Measurements from ENCODE around the gene MAPK8IP3. TPM values are rescaled to one million over a fixed set of nuclear protein-coding genes. Genes with fewer than 3 reads are reported as not detected.
A peak's percentile ranks its signal among the peaks of the same experiment; 100 is the strongest.

The MAPK8IP3 gene
- total RNA-seq, 1 donor from 2014 or later: 40.0 TPM

DNA sequence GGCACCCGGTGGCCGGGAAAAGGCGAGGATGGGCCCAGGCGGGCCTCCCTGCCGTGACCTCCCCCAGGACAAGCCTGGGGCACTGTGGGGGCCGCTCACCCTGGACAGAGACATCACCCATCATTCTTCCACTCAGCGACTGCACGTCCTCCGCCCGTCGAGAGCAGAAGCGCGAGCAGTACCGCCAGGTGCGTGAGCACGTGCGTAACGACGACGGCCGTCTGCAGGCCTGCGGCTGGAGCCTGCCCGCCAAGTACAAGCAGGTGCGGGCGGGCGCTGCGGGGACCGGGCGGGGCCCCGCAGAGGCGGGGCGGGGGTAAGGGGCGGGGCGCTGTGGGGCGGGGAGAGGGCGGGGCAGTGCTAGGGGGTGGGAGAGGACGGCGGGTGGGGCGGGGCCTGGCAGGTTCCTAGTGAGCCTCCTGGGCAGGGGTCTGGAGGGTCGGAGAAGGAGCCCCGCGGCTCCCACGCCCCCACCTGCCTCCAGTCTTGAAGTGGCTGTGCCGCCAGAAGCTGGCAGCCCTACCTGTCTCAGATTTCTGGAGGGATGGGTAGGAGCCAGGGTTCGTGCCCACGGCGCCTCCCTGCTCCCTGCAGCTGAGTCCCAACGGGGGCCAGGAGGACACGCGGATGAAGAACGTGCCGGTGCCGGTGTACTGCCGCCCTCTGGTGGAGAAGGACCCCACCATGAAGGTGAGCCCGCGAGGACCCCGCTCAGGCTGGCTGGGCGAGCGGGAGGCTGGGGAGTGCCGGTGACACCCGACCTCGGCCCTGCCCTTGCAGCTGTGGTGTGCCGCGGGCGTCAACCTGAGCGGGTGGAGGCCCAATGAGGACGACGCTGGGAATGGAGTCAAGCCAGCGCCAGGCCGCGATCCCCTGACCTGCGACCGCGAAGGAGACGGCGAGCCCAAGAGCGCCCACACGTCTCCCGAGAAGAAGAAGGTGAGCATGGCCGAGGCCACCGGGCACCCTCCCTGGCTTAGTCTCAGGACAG is 57.8 kb downstream of the MAPK8IP3 start:
- no peak for DNase-seq (ENCODE audit: low read depth)

DNA sequence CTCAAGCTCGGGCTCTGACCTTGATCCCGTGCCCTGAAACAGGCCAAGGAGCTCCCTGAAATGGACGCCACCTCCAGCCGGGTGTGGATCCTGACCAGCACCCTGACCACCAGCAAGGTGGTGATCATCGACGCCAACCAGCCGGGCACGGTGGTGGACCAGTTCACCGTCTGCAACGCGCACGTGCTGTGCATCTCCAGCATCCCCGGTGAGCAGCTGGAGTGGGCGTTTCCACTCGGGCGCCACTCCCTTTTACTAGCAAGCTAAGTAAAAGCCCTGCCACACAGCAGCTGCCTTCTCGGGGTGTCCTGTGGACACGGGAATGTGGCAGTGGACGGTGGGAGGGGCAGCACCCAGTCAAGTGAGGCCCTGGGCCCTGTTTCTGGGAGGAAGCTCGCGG is 59.0 kb downstream of the MAPK8IP3 start:
- no peak for DNase-seq (ENCODE audit: low read depth)

DNA sequence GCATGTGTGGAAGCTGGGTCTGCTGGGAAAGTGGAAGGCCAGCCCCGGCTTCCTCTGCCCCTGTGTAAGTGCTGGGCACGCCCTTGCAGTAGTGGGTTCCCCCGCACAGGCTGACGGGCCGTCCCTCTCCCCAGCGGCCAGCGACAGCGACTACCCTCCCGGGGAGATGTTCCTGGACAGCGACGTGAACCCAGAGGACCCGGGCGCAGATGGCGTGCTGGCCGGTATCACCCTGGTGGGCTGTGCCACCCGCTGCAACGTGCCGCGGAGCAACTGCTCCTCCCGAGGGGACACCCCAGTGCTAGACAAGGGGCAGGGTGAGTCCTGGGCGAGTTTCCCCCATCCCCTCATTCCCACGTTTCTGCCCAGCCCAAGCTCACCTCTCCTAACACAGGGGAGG is 59.8 kb downstream of the MAPK8IP3 start:
- DNase-seq (ENCODE audit: low read depth): no peak

DNA sequence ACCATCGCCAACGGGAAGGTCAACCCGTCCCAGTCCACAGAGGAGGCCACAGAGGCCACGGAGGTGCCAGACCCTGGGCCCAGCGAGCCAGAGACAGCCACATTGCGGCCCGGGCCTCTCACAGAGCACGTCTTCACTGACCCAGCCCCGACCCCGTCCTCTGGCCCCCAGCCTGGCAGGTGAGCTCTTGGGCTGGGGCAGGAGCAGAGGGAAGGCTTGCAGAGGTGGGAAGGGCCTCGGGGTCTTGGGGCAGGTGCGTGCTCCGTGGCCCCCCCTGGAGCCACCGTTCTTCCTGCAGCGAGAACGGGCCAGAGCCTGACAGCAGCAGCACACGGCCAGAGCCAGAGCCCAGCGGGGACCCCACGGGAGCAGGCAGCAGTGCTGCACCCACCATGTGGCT is 60.2 kb downstream of the MAPK8IP3 start:
- DNase-seq (ENCODE audit: low read depth): no peak

DNA sequence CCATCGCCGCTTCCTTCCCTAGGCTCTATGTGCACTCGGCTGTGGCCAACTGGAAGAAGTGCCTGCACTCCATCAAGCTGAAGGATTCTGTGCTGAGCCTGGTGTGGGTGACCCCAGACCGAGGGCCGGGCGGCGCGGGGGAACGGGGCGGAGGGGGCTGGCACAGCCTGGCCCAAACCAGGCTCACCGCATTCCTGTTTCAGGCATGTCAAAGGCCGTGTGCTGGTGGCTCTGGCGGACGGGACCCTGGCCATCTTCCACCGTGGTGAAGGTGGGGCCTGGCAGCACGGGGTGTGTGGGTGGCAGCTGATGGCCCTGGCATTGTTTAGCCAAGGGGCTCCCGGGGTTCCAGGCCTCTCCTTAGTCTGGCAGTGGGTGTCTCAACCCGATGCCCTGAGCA is 60.7 kb downstream of the MAPK8IP3 start:
- DNase-seq (ENCODE audit: low read depth): no peak

DNA sequence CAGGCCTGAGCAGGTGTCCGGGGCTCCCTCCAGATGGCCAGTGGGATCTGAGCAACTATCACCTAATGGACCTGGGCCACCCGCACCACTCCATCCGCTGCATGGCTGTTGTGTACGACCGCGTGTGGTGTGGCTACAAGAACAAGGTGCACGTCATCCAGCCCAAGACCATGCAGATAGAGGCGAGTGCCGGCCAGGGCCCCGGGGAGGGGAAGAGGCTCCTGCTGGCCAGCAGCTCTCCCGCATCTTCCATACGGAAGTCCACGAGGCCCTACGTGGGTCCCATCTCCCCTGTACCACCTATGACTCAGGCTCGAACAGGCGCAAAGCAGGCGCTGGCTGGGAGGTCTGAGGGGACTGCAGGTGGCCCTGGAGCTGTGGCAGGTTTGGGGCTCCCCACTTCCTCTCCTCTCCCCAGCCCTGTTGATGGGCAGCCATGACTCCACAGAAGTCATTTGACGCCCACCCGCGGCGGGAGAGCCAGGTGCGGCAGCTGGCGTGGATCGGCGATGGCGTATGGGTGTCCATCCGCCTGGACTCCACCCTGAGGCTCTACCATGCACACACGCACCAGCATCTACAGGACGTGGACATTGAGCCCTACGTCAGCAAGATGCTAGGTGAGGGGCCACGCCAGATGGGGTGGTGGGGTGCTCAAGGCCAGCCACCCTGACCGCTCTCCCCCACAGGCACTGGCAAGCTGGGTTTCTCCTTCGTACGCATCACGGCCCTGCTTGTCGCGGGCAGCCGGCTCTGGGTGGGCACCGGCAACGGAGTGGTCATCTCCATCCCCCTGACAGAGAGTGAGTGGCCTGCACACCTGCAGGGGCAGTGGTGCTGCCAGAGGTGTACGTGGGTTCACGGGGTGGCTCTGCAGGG is 61.4 kb downstream of the MAPK8IP3 start:
- no peak for DNase-seq (ENCODE audit: low read depth)

DNA sequence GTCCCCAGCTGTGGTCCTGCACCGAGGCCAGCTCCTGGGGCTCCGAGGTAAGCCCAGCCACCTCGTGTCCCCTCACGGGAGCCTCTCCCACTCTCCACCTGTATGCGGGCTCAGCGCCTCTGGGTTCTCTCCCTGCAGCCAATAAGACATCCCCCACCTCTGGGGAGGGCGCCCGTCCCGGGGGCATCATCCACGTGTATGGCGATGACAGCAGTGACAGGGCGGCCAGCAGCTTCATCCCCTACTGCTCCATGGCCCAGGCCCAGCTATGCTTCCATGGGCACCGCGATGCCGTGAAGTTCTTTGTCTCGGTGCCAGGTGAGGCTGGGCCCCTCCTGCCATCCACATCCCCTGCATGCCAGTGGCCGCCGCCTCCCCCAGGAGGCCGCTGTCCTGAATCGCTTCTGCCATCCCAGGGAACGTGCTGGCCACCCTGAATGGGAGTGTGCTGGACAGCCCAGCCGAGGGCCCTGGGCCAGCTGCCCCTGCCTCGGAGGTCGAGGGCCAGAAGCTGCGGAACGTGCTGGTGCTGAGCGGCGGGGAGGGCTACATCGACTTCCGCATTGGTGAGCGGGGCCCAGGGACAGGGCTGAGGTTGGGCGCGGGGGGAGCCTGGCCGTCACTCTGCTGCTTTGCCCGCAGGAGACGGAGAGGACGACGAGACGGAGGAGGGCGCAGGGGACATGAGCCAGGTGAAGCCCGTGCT is 62.2 kb downstream of the MAPK8IP3 start:
- DNase-seq (ENCODE audit: low read depth): no peak

DNA sequence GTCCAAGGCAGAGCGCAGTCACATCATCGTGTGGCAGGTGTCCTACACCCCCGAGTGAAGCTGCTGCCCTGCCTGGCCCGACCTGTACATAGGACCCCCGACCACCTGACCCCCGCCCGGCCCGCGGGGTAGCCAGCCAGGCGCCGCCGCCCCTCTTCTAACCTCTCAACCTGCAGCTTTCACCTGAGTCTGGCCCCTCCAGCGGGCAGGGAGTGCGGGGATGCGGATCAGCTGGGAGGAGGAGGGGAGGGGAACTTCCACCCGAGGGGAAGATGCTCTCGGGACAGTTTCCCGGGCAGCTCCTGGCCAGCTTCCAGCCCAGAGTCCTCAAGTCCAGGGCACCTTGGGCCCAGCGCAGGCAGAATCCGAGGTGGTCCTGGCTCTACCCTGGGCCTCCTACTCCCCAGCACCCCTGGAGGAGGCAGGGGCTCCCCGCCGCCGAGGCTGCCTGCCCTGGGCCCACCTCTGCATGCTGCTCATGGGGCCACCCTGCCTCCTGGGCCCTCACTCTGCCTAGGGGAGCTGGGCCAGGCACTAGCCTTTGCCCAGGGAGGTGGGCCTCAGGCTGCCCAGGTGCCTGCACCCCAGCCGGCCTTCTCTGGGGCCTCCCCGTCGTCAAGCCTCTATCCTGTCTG is 62.9 kb downstream of the MAPK8IP3 start:
- no peak for DNase-seq (ENCODE audit: low read depth)

DNA sequence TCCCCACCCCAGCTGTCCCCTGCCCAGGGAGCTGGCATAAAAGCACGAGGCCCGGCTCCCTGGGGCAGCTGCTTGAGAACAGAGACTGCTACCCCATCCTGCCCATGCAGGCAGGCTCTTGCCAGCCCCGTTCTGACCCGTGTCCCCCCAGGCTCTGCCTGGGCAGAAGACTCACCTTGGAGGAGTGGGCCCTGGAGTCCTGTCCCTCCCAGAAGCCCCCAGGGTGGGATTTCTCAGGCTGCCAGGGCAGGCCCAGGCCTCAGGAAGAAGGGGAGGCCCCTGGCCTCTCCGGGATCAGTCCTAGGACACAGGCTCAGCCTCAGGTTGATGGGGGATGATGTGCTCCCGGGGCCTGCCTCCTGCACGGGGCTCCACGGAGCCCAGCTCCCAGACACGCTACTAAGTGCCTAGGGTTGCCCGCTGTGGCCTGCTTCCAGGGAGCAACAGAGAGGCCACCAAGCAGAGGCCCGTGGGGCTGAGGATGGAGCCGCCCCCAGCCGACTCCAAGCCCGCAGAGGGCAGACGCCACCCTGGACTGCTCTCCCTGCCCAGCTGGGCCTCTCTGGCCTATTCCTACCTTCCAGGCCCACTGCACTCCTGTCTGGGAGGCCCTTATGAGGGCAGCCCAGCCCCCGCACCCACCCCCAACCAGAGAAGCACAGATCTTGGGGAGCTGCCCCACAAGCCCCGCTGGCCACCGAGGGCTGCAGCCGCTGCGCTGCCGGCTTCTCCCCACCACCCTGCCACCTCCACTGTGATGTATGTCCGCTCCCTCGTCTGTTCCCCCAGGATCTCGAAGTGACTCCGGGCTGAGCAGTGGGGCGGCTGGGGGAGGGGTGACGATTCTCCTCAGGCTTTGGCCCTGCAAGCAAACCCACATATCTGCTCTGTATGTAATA is 63.7 kb downstream of the MAPK8IP3 start:
- no peak for DNase-seq (ENCODE audit: low read depth)

DNA sequence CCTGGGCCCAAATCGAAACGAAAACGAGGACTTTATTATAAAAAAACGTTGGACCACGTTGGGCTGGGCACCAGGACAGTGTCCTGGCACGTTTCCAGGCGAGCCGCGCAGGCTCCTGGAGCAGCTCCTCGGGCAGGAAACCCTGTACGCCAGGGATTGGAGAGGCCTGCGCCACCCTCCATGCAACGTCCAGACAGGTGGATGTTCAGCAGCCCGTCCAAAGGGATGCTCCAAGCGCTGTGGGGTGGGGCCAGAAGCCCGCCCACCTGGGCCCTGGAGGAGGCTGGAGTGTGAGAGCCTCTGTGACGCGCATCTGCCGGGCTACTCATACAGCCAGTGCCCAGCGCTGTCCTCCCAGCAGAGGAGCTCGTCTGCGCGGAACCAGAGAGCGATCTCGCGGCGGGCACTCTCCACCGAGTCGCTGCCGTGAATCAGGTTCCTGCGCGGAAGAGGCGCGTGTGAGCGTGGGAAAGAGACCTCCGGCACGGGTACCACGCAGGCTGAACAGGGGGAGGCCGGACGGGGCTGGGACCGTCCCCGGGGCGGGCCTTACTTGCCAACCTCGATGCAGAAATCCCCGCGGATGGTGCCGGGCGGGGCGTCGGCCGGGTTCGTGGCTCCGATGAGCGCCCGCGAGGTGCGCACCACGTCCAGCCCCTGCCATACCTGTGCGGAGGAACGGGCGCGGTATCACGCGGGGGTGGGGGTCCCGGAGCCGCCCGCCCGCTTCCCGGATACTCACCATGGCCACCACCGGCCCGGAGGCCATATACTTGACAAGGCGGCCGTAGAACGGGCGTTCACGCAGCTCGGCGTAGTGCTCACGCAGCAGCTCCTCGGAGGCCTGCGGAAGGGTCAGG is 64.6 kb downstream of the MAPK8IP3 start:
- DNase-seq (ENCODE audit: low read depth): peak; percentile 23

DNA sequence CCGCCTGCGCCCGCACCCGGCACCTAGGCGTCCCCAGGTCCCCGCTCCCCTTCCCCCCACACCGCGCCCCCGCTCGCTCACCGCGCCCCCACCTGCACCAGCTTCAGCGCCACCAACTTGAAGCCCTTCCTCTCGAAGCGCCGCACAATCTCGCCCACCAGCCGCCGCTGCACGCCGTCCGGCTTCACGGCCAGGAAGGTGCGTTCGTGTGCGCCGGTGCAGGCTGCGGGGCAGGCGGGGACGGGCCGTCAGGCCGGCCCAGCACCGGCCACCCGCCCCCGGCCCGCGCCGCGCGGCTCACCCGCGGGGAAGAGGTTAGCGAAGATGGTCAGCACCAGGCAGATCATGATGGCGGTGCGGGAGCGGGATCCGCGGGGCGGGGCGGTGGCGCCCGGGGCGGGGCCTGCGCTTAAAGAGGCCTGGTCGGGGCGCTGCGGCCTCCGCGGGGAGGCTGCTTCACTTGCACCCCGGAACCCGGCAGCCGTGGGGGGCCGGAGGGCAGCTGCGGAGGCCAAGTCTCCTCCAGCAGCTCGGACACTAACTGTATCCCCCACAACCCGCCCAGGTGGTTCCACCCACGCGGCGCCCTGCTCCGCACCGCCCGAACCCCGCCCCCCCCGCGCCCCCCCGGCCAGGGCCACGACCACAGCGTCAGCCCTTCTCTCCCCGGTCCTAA is 65.3 kb downstream of the MAPK8IP3 start, which contains the start of gene NME3:
TSS of gene NME3 (minus strand) at position 356 of the 676 bp plus-strand sequence. CDS start at position 347, 9 bp downstream.
- DNase-seq (ENCODE audit: low read depth): no peak

DNA sequence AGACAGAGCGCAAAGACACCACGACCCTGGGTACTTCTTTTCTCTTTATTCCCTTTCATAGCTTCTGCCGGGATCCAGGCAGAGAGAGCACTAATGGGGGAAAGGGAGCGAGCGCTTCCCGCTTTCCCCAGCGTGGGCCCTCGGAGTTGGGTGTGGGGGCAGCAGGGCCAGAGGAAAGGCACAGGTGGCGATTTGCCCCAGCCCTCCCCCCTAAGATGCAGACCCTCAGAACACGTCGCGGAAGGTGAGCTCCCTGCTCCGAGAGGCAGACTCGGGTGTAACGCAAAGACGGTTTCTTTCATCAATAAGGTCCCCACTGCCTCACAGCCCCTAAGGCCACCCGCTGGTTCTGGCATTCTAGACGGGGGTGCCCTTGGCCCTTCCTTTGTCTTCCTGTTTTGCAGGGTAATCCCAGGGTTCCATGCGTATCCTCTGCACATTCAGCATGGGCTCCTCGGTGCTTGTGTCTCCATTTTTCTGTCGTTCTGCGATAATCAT is 65.9 kb downstream of the MAPK8IP3 start:
- no peak for DNase-seq (ENCODE audit: low read depth)

DNA sequence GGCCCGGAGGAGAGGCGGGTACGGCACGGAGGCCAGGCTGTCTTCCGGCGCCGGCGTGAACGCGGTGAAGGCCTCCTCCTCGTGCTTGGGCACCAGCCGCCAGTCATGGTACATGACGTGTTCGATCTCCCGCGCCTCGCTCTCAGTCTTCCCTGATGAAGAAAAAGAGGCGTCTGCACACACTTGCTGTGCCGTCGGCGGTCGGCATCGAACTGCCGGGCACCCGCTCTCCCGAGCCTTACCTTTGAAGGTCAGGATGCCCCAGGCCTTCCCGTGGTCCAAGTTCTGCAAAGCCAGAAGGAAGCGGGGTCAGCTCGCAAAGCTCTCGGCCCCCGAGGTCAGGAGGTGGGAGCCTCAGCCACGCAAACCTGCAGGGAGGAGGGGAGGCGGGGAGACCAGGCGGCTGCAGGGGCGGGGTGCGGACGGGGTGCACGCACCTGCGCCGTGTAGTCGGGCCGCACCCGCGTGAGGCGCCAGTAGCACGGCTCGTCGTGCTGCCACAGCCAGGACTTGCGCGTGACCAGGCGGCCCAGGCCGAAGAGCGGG is 66.4 kb downstream of the MAPK8IP3 start, which contains the start of gene EME2:
TSS of gene EME2 (plus strand) at position 449 of the 546 bp plus-strand sequence. CDS start 418 bp downstream, outside the sequence.
- no peak for DNase-seq (ENCODE audit: low read depth)

DNA sequence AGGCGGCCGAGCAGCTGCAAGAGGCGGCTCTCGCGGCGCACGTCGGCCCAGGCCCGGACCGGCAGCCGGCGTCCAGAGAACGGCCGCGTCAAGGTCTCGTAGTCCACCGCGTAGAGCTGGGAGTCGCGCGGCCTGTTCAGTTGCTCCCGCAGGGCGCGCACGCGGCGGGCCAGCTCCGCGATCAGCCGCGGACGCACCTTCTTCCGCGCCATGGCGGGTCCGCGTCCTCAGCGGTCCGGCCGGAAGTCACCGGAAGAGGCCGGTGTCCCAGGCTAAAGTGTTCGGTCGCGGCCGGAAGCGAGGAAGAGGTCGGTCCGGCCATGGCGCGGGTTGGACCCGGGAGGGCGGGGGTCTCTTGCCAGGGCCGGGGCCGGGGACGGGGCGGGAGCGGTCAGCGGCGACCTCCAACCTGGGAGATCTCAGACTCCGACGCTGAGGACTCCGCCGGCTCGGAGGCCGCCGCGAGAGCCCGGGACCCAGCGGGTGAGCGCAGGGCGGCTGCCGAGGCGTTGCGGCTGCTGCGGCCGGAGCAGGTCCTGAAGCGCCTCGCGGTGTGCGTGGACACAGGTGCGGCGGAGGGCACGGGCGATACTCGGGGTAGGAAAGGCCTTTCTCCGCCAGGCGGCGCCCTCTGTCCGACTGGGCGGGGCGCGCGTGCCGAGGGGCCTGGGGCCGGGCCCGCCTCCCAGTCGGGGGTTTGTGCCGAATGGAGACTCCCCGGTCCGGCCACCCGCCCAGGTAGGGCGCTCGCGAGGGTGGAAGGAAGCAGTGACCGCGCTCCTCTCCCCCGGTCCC is 67.1 kb downstream of the MAPK8IP3 start, which contains the start of gene MRPS34:
TSS of gene MRPS34 (minus strand) at position 227 of the 795 bp plus-strand sequence. CDS start at position 212, 15 bp downstream.
- DNase-seq (ENCODE audit: low read depth): peak; percentile 44

DNA sequence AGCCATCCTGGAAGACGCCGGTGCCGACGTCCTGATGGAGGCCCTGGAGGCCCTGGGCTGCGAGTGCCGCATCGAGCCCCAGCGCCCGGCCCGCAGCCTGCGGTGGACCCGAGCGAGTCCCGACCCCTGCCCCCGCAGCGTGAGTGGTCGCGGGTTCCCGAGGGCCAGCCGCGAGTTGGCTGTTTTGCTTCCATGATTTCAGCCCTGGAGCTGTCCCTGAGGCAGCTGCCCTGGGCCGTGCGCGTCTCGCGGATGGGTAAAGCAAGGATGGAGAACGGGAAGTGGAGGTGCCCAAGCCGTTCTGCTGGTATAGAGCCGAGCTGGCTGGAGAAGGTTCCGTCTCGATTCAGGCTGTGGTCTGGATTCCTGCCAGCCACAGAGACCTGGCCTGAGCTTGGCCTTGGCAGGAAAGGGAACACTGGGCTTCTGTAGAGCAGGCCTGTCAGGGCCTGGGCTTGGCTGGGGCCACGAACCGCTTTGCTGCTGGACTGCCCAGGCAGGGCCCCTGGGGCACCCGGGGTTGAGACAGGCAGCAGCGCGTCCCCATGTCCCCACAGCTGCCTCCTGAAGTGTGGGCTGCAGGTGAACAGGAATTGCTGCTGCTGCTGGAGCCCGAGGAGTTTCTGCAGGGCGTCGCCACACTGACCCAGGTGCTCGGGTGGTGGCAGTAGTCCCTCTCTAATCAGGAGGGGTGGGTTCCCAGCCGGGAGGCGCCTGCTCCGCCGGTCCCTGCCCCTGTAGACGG is 67.9 kb downstream of the MAPK8IP3 start:
- no peak for DNase-seq (ENCODE audit: low read depth)

DNA sequence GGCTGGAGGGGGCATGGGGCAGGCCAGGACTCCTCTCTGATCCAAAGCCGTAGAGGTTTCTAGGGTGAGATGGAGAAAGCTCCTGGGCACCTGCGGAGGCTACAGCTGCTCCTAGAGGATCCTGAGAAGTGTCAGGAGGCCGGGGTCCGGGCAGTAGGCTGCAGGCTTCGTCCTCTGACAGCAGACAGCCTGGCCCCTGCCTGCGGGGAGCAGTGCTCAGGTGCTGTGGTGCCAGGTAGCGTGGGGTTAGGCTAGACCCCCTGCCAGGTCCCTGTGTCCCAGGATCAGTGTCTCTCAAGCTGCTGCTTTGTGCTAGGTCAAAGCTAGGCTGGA is 68.4 kb downstream of the MAPK8IP3 start:
- DNase-seq (ENCODE audit: low read depth): no peak

Measured in renal cortical epithelial cell (primary cell).